ENCODE measurements around the gene EXOSC5. TPM values are rescaled to one million over a fixed set of nuclear protein-coding genes. Genes with fewer than 3 reads are reported as not detected.

The EXOSC5 gene
- total RNA-seq, 2 experiments from 2014 or later: 52.2 to 57.6 TPM

- ChIA-PET POLR2A (interaction anchor here (0.5 to 0.6 kb wide), 3 partner anchors 21 to 100 kb away, joined by 3 to 5 read pairs (median 3); no protein-coding TSS in a partner anchor), CTCF (interaction anchor here (0.8 to 2.2 kb wide), 5 partner anchors 12 to 169 kb away, joined by 3 to 12 read pairs (median 3); partner anchors contain the start of genes DMAC2 and HNRNPUL1)
Observed at GRCh38 chr19:41427647-41428480, 30.7 kb upstream of the EXOSC5 start.

- POLR2A ChIA-PET: interaction anchor here (0.6 kb wide), 1 partner anchor 22 kb away, joined by 5 read pairs; no protein-coding TSS in a partner anchor
- CTCF ChIA-PET: interaction anchor here (0.6 to 1.2 kb wide), 3 partner anchors 12 to 170 kb away, joined by 3 read pairs; partner anchors contain the start of gene DMAC2
Observed at GRCh38 chr19:41426952-41427646, 29.9 kb upstream of the EXOSC5 start, which contains the start of gene B3GNT8. Gene B3GNT8 (minus strand): TSS chr19:41427374. CDS start chr19:41426778, 596 bp downstream.

- CTCF ChIA-PET: interaction anchor here (0.6 to 1.2 kb wide), 4 partner anchors 13 to 400 kb away, joined by 3 to 4 read pairs (median 3); partner anchors contain the start of gene DMAC2
- POLR2A ChIA-PET: interaction anchor here (0.5 kb wide), 1 partner anchor 242 kb away, joined by 5 read pairs; no protein-coding TSS in a partner anchor
Observed at GRCh38 chr19:41426116-41426841, 29.1 kb upstream of the EXOSC5 start.

- ChIA-PET CTCF (interaction anchor here (0.6 kb wide), 2 partner anchors 55 to 400 kb away, joined by 3 to 4 read pairs; no protein-coding TSS in a partner anchor), POLR2A (interaction anchor here (0.7 kb wide), 1 partner anchor 648 kb away, joined by 4 read pairs; no protein-coding TSS in a partner anchor)
Observed at GRCh38 chr19:41425174-41426115, 28.3 kb upstream of the EXOSC5 start.

DNA sequence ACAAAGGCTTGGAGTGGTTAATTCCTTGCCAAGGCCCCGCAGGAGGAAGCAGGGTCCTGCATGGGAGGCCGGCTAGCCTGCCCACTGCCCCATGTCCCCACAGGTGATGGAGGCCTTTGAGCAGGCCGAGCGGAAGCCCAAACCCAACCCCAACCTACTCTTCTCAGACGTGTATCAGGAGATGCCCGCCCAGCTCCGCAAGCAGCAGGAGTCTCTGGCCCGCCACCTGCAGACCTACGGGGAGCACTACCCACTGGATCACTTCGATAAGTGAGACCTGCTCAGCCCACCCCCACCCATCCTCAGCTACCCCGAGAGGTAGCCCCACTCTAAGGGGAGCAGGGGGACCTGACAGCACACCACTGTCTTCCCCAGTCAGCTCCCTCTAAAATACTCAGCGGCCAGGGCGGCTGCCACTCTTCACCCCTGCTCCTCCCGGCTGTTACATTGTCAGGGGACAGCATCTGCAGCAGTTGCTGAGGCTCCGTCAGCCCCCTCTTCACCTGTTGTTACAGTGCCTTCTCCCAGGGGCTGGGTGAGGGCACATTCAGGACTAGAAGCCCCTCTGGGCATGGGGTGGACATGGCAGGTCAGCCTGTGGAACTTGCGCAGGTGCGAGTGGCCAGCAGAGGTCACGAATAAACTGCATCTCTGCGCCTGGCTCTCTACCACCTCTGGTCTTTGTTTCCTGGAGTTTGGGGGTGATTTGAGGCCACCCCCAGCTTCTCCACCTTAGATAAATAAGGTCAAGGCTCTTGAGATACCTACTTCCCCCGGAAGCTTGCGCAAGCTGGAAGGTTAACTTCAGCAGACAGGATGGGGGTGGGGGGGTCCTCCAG is 27.4 kb upstream of the EXOSC5 start:
- CTCF ChIA-PET: interaction anchor here (0.6 kb wide), 1 partner anchor 54 kb away, joined by 3 read pairs; no protein-coding TSS in a partner anchor
- POLR2A ChIA-PET: interaction anchor here (0.7 kb wide), 1 partner anchor 647 kb away, joined by 4 read pairs; no protein-coding TSS in a partner anchor

- ChIA-PET CTCF (interaction anchor here (0.6 kb wide), 1 partner anchor 215 kb away, joined by 3 read pairs; no protein-coding TSS in a partner anchor), POLR2A (no interaction called here)
Observed at GRCh38 chr19:41422955-41423354, 25.8 kb upstream of the EXOSC5 start.

GRCh38 chr19:41422456-41422855 is 25.3 kb upstream of the EXOSC5 start:
- ChIA-PET CTCF (no interaction called here), POLR2A (no interaction called here)

- POLR2A ChIA-PET: no interaction called here
- CTCF ChIA-PET: no interaction called here
Observed at GRCh38 chr19:41421973-41422372, 24.8 kb upstream of the EXOSC5 start.

DNA sequence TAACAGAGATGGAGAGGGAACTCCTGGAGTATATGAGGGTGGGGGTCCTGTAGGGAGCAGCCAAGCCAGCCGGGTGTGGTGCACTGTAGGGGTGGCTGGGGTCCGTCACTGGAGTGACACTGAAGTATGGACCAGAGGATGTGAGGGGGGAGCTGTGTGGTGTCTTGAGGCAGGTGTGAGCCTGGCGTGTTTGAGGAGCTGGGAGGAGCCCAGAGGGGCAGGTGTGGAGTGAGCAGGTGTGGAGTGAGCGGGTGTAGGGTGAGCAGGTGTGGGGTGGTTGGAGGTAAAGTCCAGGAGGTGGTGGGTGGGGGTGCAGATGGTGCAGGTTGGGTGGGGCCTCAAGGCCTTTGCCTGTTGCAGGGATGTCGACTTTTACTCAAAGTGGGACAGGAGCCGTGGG is 24.2 kb upstream of the EXOSC5 start:
- CTCF ChIA-PET: interaction anchor here (0.9 kb wide), 1 partner anchor 13 kb away, joined by 3 read pairs; no protein-coding TSS in a partner anchor
- POLR2A ChIA-PET: no interaction called here

DNA sequence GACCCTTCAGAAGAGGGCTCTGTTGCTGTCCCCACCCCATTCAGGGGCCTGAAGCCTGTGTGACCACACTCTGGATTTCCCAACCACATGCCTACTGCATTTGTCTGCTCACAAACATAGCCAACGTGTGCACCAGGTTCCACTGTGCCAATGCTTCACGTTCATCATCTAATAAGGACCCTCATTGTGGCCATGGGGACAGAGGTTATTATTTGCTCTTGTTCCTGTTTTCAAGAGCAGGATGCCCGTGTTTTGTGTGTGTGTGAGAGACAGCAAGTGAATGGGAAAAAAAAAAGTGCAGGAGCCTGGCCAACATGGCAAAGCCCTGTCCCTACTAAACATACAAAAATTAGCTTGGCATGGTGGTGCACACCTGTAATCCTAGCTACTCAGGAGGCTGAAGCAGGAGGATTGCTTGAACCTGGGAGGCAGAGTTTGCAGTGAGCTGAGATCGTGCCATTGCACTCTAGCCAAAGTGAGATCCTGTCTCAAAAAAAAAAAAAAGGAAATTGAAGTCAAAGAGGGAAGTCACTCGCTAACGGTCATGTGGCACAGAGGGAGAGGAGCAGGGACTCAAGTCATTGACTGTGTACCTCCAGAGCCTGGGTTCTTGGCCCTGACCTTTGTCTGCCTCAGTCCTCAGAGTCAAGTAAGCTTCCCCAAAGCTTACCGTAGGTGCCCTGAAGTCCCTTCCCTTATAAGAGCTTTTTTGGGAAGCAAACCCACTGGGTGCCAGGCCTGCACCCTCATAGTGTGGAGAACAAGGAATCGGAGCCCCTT is 23.1 kb upstream of the EXOSC5 start:
- POLR2A ChIA-PET: interaction anchor here (0.6 kb wide), 1 partner anchor 28 kb away, joined by 4 read pairs; no protein-coding TSS in a partner anchor
- CTCF ChIA-PET: interaction anchor here (0.9 kb wide), 1 partner anchor 12 kb away, joined by 3 read pairs; no protein-coding TSS in a partner anchor

- POLR2A ChIA-PET: no interaction called here
- CTCF ChIA-PET: no interaction called here
Observed at GRCh38 chr19:41416194-41416674, 19.1 kb upstream of the EXOSC5 start.

DNA sequence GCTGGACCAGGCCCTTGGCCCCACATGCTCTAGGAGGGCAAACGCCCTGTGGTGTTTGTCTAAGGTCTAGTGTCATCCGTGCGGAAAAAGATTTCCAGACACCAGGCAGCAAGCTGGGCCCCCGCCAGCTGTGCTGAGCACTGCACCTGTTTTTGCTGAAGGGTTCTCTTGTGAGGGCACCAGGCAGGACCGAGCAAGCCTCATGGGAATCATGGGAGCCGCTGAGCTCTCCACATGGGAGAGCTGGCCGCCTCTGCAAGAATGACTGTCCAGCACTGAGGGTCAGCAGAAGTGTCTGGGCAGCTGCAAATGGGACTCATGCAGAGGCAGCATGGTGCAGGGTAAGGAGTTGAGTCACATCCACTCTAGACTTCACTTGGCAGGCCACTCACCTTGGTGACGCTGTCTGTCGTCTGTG is 18.0 kb upstream of the EXOSC5 start:
- CTCF ChIA-PET: no interaction called here
- POLR2A ChIA-PET: interaction anchor here (0.5 kb wide), 1 partner anchor 37 kb away, joined by 3 read pairs; no protein-coding TSS in a partner anchor

DNA sequence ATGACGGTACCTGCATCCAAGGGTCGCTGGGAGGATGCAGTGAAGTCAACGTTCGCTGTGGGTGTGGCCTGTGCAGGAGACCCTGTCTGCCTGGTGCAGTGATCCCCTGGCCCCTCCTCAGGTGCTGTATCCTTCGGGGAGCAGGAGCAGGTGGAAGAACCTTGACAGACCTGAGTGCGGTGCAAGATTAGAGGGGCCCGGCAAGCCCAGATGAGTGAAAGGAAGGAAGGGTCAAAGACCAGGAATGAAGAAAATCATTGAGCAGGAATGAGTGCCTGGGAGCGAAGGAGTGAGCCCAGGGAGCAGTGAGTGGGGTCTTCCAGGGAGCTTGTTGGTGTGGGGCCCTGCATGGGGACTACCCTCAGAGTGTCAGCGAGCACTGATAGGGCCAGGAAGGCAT is 17.3 kb upstream of the EXOSC5 start:
- CTCF ChIA-PET: no interaction called here

DNA sequence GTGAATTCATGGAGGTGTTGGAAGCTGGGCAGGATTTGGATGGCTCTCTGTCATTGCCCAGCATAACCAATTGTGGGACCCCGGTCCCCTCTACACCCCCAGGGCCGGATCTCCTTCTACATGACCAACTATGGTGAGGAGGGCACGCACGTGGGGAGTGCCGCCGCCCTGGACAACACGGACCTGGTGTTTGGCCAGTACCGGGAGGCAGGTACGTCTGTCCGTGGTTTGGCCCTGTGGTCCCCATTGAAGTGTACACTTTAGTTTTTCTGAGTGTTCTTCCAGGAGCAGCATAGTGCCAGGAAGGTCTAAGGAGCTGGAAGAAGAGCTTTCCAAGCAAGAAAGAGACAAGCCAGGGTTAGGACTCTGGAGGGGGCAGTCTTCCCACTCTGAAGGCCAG is 16.8 kb upstream of the EXOSC5 start:
- ChIA-PET POLR2A (interaction anchor here (0.6 kb wide), 1 partner anchor 675 kb away, joined by 3 read pairs; no protein-coding TSS in a partner anchor), CTCF (no interaction called here)

More for the DNA sequence above, 17.3 kb upstream of the EXOSC5 start:
- POLR2A ChIA-PET: interaction anchor here (0.6 kb wide), 1 partner anchor 675 kb away, joined by 3 read pairs; no protein-coding TSS in a partner anchor

- ChIA-PET CTCF (interaction anchor here (0.6 kb wide), 1 partner anchor 209 kb away, joined by 5 read pairs; no protein-coding TSS in a partner anchor), POLR2A (no interaction called here)
Observed at GRCh38 chr19:41412953-41413352, 15.8 kb upstream of the EXOSC5 start.

DNA sequence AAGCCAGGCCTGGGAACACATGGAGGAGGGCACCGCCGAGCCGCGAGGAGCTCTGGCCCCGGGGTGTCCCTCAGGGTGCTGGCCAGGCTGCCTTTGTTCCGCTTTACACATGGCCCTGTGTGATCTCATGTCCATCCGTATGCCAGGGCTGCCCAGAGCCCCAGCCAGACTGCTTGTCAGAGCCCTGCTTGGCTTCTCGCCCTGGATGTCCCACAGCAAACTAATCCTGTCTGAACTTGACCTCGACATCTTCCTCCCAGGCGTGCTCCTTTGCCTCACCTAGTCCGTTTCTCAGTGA is 14.8 kb upstream of the EXOSC5 start:
- ChIA-PET CTCF (interaction anchor here (0.6 kb wide), 1 partner anchor 33 kb away, joined by 3 read pairs; no protein-coding TSS in a partner anchor), POLR2A (no interaction called here)
